Activated T-helper 1 cell treated with anti-CD3 and anti-CD28 coated beads, Interleukin-2, amount 50 U/mL, for 16 hours (primary cell): ENCODE measurements around the gene UAP1.

ENCODE experiments used
- DNase-seq, 2 donors: peaks; one replicate each; pipeline ENCODE4 v3.0.0-alpha.2; 2020; ENCODE audit warnings: low read depth in 1 of 2, low spot score in 1 of 2

The UAP1 gene

DNA sequence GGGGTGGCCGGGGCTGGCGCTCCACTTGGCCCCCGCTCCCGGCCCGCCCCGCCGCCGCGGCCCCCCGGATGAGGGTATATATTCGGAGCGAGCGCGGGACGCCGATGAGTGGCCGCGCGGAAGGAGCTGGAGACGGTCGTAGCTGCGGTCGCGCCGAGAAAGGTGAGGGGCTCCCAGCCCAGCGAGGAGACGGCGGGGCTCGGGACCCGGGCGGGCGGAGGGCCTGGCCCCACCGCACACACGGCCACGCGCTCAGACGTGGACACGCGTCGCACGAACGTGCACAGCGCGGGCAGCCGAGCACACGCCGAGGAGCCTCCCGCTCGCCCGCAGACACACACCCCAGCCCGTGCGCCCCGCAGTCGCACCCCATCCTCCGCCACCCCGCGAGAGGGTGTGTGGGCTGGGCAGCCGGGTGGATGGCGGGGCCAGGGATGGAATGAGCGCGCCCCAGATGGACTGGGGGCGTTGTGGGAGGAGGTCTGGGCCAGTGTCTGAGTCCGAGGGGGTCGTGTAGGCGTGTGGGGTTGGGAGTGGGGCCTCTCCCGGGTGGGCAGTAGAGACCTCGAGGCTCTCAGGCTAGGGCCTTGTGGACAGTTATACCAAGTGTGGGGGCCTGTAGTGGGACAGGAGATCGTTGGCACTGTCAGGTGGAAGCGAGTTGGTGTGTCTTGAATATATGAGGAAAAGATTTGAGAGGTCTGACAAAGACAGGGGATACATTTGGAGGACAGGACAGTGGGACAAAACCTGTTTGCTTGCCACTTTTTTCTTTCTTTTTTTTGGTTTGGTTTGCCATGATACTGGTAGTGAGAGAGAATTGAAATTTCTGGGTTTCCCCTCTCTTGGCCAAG is at the start of gene UAP1:
Gene UAP1, plus strand, starts transcription at position 107 of the 854 bp plus-strand sequence. CDS start 4,347 bp downstream, outside the sequence.
- no peak for DNase-seq

DNA sequence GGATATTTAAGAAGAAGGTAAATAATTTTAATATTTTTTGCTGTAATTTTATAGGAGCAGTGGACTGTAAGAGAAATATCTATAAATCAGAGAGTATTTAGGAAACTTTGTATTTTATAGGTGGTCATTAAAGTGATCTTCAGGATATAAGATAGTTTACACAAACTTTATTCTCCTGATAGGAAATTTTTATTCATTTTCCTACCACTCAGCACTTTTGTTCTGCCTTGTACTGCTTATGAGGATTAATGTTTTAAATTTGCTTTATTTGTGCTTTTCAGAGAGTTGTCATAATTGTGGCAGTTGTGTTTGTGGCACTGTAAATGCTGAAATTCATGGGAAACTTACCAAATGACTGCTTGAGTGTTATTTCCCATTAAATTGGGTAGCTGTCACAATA is 34.2 kb upstream of the UAP1 start:
- DNase-seq = no peak

DNA sequence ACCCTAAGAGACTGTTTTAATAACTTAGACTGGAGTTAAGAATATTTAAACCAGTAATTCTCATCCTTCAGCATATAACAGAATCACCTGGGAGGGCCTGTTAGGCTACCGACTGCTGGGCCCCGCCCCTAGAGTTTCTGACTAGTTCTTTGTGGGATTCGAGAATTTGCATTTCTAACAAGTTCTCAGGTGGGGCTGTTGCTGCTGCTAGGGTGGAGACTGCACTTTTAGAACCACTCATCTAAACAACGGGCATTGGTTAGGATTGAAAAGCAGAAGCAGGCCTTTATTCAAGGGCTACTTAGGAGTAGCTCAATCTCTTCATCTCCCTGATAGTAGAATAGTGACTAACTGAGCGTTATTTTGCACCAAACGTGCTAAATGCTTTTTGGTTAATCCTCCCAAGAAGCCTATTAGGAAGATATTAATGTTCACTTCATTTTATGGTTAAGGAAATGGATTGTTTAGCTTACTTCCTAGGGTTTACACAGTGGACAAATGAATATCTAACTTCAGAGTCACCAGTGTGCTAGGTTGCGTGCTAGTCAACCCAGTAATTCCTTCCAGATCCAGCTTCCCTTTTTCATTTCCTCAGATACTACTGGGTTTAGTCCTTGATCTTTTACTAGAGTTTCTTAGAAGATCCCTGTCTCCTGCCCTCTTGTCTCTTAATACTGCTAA is 31.1 kb upstream of the UAP1 start:
- no peak for DNase-seq

DNA sequence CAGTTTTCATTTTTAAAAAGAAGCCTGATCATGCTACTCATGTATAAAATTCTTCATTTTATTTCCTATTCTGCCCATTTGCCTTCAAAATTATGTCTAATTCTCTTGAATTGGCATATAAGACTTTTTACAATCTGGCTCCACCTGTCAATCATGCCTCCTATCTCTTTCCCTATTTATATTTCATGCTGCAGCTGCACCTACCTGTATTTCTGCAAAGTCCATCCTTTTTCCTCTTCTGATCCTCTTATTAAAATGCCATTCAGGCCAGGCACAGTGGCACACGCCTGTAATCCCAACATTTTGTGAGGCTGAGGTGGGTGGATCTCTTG is 30.6 kb upstream of the UAP1 start:
- no peak for DNase-seq

DNA sequence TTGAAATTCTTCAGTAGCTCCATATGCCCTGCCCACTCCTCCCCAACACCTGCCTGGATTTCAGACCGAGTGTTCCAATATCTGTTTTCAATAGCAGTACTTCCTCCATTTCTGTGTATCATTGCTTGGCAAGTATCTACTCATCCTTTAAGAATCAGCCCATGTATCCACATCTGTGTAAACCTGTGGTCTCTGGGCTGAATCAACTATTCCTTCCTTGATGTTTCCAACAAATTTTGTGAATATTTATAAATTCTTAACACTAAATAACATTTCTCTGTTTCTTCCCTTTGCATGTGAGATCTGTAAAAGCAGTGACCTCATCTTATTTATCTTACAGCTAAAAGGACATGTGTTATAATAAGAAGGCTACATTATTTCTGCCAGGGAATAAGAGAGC is 26.0 kb upstream of the UAP1 start:
- DNase-seq = no peak

DNA sequence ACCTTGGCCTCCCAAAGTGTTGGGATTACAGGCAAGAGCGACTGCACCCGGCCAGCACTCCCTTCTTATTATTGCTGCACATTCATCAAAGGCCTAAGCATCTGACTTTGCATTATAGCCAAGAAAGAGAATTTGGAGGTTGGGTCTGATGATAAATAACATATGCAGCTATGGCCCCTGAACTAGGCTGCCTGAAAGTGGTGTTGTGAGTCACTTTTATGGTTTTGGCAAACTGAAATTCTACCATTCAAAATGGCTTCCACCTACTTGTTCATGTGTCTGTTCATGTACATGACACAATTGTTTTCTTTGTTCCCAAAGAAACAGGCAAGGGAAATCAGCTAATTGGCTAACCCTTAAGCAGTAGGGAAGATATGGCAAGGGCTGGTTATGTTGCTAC is 25.0 kb upstream of the UAP1 start:
- no peak for DNase-seq

DNA sequence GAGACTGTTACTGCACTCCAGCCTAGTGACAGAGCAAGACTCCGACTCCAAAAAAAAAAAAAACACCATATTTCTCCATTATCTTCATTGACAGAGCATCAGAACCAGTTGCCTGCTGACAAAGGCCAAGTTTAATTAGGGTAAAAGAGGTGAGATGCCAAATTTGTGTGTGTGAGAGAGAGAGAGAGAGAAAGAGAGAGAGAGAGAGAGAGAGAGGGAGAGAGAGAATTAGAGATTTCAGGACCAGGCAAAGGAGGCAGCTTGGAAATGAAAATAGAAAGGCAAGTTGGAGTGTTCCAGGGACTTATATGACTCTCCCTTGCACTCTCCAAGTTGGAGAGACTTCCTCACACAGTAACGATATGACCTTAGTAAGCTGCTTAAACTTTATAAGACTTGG is 24.3 kb upstream of the UAP1 start:
- DNase-seq = no peak

DNA sequence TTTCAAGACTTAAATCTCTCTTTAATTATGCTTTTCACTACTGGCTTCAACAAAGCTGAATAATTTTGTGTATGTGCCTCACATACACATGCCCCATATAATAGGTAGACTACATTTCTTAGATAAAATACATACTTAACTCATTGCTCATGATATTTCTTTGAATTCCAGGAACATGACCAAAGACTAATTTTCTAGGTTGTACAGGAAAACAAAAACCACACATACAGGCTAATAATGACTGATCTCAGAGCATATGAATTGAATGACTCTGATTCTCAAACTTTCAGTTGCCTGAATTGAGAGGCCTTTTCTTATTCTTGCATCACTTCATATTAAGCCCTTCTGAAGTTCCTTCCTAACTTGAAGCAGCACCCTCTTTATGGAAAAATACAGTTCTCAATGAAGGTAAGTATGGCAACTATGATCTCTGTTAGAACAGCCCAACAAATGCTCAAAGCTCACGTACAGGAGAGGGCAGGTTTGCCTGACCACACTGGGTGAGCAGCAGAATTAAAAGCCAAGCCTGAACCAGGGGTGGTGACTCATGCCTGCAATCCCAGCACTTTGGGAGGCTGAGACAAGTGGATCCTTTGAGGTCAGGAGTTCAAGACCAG is 22.6 kb upstream of the UAP1 start:
- DNase-seq = no peak

DNA sequence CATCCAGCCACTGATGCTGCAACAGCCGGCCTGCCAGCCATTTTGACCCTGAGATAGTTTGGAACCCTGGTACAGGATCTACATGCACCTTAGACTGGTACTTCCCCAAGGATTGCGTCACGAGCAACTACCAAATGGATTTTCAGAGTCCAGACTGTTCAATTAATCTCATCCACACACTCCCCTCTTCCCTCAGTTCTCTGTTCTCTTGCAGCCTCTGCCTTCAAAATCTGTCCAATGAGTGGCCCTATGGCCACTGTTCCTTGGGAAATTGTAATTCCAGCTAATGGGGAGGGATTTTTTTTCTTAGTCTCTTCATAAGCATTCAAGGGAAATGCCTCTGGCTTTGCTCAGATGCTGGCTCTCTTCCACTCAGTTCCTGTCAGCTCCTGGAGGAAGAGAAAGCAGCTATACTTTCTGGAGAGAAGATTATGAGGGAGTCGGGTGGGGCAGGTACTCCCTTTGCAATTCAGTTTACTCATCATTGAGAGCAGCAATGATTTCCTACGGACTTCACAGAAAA is 19.8 kb upstream of the UAP1 start:
- no peak for DNase-seq

DNA sequence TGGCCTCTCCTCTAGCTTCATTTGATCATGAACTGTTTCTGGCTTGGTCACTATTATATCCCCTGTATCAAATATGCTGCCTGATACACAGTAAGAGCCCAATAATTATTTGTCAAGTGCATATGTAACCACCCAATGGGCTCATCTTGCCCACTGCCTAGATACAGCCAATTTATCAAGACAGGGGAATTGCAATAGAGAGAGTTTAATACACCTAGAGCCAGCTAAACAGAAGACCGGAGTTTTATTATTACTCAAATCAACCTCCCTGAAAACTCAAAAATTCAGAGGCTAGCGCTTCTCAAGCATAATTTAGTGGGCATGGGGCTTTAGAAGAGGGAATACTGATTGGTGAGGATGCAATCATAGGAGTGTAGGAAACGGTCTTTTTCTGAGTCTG is 18.3 kb upstream of the UAP1 start:
- no peak for DNase-seq

DNA sequence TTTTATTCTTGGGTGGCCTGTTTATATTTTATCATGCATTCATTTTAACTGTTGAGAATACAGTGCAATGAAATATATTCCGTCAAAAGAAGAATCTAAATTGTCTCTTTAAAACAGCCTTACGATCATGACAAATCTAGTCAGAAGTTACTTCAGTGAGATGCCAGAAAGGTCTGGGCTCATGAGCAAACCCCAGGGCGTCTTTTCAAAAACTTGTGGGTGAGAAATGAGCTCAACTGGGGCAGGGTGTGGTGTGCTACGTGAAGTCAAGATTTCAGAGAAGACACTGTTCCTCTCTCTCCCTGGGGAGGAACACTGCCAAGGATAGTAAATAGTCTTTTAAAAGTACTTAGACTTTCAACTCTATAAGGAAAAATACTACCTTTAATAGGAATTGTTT is 13.4 kb upstream of the UAP1 start:
- DNase-seq = no peak

DNA sequence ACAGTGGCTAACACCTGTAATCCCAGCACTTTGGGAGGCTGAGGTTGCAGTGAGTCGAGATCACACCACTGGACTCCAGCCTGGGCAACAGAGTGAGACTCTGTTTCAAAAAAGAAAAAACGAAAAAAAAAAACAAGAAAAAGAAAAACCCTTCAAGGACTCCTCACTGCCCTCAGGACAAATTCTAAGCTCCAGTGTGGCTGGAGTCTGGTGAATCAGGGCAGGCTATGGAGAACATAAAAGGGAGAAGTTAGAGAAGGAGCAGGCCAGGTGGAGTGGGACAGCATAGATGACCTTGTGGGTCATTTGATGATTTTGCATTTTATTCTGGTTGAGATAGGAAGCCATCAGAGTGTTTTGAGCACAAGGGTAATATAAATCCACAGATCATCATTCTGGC is 12.5 kb upstream of the UAP1 start:
- DNase-seq = no peak

DNA sequence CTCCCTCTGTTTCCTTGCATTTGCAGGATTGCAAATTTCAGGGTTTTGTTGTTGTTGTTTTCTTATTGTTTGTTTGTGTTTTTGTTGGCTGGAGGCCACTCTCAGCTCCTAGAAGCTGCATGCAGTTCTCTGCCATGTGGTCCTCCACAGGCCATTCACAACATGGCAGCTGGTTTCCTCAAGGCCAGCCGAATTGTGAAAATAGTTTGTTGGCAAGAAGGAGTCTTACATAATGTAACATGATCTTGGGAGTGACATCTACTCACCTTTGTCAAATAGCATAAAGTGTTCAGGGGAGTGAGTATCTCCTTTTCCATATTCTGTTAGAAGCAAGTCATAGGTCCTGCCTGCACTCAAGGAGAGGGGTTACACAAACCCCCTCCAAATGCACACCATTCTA is 10.6 kb upstream of the UAP1 start:
- DNase-seq = no peak

DNA sequence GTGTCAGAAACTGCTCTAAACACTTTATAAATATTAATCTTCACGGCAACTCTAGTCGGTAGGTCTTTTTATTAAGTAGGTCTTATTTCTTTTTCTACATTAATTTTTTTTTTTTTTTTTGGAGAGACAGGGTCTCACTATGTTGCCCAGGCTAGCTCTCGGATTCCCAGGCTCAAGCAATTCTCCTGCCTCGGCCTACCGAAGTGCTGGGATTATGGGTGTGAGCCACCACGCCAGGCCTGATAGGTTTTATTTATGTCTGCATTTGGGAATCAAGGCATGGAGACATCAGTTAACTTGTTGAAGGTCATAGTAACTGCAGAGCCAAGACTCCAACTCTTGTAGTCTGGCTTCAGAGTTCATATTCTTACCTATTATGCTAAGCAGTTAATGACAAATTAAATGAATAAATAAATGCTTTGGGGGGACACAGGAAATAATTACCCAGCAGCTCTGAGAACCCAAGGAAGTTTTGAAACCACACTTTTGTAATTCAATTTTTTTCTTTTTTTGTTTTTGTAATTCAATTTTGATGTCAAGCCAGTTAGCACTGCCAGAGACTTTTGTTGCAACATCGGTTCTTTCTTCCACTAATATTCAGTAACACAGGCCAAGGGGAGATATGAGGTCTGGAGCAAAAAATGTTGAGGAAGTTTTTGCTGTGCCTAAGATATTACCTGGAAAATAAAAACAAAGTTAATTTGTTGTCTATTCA is 9.4 kb upstream of the UAP1 start:
- DNase-seq = no peak

DNA sequence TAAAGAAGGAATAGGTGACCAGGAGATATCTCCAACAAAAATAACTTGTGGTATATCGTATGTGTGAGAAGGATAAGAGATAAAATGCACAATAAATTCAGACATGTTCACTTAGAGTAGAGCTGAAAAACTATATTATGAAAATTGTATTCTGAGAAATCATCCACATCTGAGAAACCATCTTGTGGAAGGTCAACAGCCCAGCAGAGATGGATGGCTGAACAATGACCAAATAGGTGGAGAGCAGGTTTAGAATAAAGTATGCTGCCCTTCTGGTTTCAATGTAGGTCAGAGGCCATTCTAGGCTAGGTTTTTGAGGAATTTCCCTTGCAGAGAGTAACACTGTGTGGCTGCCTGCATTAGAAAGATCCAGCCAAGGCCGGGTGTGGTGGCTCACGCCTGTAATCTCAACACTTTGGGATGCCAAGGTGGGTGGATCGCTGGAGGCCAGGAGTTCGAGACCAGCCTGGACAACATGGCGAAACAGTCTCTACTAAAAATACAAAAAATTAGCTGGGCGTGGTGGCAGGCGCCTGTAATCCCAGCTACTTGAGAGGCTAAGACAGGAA is 8.8 kb upstream of the UAP1 start:
- DNase-seq = no peak

DNA sequence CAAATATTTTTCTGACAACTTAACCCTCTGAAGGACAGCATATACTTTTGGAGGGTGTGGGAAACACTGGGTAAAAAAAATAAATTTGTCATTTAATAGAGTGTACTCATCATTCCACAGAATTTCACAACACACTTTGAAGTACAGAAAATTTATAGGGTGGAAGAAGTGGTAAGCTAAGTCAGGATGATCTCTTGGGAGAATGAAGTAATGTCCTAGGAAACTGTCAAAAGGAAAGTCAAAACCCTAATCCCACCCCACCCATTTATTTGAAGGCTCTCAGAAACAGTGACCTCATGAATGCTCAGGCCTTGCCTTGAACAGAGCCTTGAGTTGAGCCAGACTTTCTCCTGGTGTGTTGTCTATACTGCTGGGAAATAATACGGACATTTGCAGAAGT is 7.3 kb upstream of the UAP1 start:
- no peak for DNase-seq

DNA sequence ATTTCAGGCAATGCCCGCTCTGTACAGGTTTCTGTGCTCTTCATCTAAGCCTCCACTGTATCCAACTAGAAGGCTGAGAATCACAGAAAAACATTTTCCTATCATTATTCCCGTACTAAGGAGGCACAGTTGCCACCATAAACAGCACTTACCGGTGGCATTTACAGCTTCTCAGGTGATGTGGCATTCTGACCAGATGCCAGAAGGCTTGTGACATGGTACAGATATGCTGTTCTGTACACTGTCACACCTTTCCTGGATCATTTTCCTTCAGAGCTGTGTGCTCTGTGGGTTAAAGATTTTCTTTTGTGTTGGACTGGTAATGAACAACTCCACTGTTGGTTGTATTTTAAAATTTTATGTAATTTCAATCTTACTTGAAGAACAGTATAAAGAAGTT is 4.0 kb upstream of the UAP1 start:
- DNase-seq = no peak

DNA sequence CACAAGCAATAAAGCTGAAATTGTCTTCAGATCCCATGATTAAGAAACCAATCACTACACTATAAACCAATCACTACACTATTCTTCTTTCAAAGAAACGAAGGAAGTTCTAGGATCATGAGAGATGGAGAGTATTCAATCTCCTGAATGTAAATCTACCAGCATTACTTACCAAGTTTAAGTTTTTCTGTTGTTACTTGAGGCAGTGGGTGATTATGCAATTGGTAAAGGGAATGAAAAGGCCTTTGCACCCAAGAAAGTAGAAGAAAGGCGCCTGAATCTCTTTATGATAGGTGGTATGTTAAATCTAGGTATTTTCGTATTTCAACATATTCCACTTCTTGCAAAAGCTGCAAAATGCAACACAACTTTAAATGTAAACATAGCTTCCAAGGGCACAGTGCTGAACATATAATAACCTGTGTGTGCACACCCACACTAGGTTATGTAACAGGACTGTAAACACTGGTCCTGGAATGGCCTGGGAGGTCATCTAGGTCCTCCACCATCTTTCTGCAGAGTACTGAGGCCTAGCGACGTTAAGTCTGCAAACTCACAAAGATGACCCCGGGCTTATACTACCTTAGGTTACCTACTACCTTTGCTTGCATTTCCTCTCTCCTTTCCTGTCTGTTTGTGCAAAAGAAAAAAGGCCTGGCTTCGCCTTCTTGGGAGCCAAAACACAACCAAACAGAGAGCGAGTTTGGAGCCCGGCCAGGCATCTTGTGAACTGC is 1.1 kb upstream of the UAP1 start:
- no peak for DNase-seq

DNA sequence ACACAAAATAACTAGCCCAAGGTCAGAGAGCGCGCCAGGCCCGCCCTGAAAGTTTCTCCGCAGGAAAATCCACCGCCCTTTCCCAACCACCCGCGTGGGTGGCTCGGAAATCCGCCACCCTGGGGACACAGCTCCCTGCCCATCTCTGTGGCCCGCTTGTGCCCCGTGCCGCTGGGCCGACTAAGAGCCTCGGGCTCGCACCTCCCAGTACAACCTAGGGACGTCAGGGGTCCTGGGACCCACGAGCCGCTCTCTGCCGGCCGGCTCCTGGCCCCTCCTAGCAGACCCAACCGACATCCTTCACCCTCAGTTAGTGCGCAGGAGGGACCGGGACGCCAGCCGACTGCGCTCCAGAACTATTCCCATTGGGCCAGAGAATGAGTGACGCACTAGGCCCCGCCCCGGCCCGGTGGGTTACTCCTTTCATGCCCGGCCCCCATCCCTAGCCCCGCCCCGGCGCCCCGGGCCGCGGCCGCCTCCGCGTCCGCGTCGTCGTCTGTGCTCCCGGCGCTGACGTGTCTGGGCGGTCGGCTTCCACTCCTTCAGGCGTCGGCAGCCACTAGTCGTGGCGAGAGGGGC is 396 bp upstream of the UAP1 start:
- peak; percentile 96 for DNase-seq

DNA sequence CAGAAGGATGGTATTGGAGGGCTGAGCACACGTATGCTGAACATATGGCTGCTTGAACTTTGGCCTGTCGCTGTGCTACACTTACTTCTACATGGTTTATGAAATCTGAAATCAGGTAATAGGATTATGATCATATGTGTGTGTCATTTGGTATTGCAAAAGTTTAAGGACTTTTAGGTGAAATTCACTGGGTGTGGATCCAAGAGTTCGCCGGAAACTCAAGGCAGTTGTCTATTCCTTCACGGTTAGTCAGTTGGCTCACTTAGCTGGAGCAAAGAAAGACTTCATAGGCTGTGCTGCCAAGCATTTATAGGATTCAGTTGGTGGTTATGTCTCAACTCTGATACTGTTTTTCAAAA is 927 bp downstream of the UAP1 start:
- no peak for DNase-seq
